Sigmoid colon (tissue), 4 donors: ENCODE measurements around the gene BCL11B.

Source experiments
- EP300 ChIP-seq, 4 donors: sonication (generic); formaldehyde crosslinking; IDR thresholded peaks; one replicate each; pipeline ENCODE4 v1.6.1; 2017; ENCODE audit warnings: antibody characterized with exemption in 4 of 4
- POLR2A ChIP-seq, 2 donors: fragments of 450-650 bp; IDR thresholded peaks; one replicate each; pipeline ENCODE4 v1.6.1; 2016; ENCODE audit warnings: antibody characterized with exemption in 2 of 2, mild to moderate bottlenecking in 2 of 2, moderate library complexity in 2 of 2
- TF ChIP-seq, protein P1 (sequence below), 4 experiments: fragments of 450-650 bp in 3 of 4; fragments of 200-600 bp in 1 of 4; IDR thresholded peaks; one replicate each; pipeline ENCODE4 v1.5.1; 2016 to 2019; ENCODE audit warnings: antibody characterized with exemption in 4 of 4, mild to moderate bottlenecking in 3 of 4, moderate library complexity in 2 of 4

DNA sequence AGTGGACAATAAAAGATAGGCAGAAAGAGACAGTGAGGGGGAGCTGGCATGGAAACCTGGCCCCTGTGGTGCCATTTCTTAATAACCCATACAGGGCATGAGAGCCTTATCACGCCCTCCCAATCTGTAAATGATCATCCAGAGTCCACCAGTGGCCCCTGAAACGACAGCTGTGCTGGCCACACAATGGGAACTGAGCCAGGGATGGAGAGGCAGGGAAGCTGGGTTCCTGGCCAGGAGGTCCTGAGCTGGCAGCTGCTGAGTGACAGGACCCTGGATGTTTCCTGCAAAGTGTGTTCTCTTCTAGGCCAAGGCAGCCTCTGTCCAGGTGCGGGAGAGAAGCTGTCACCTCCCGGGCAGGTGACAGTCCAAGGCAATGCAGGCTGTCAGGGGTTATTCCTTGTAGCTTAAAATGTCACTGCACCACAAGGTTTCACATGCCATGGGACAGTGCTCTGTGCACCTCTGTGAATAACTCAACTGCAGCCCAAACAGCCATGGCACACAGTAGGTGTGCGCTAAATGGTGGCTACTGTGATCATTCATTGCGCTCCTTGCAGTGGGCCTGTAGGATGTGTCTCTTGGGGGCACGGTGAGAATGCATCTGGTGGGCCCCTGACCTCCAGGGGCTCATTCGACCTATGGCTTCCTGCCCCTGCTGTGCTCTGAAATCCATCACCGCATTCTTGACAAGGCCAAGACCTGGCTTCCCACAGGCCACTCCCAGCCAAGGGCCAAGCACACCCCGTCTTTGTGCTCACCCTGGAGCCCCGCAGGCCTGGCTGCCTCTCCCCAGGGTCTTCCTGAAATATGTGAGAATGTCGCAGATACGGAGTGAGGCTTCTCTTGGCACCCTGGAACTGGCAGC lies 46.3 kb upstream of the BCL11B start:
- TF ChIP-seq, protein P1, sequence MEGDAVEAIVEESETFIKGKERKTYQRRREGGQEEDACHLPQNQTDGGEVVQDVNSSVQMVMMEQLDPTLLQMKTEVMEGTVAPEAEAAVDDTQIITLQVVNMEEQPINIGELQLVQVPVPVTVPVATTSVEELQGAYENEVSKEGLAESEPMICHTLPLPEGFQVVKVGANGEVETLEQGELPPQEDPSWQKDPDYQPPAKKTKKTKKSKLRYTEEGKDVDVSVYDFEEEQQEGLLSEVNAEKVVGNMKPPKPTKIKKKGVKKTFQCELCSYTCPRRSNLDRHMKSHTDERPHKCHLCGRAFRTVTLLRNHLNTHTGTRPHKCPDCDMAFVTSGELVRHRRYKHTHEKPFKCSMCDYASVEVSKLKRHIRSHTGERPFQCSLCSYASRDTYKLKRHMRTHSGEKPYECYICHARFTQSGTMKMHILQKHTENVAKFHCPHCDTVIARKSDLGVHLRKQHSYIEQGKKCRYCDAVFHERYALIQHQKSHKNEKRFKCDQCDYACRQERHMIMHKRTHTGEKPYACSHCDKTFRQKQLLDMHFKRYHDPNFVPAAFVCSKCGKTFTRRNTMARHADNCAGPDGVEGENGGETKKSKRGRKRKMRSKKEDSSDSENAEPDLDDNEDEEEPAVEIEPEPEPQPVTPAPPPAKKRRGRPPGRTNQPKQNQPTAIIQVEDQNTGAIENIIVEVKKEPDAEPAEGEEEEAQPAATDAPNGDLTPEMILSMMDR (IDR thresholded peaks at IDR 0.05), result no peak
- TF ChIP-seq POLR2A (IDR thresholded peaks at IDR 0.05) (no peak), EP300 (IDR thresholded peaks at IDR 0.05) (no peak)
